ENCODE results near the gene SHH. TPM values are rescaled to one million over a fixed set of nuclear protein-coding genes. Genes with fewer than 3 reads are reported as not detected.

Gene SHH
- total RNA-seq, 1 donor from 2014 or later: 0.58 TPM

GRCh38 chr7:155804897-155805825, 7.1 kb downstream of the SHH start:
- Mint-ChIP-seq H3K27ac (no peak overlapping the region), H3K9me3 (no peaks in the 10 kb centered on the region), H3K36me3 (no peaks in the 10 kb centered on the region), H3K27me3 (ENCODE audit: low read depth) (peaks cover 83% of the 10 kb centered on the region), H3K4me1 (peaks cover 25% of the 10 kb centered on the region), H3K4me3 (peak overlapping the region; percentile 62)
- peak; percentile 63 to 89 for DNase-seq (ENCODE audit: low spot score in 2 of 2, unreplicated experiment in 2 of 2)
- peak; percentile 74 for TF ChIP-seq CTCF (IDR thresholded peaks at IDR 0.05; ENCODE audit: unreplicated experiment)

- H3K36me3 Mint-ChIP-seq: no peaks in the 10 kb centered on the region
- H3K4me3 Mint-ChIP-seq: peak overlapping the region; percentile 53
- no peak for DNase-seq (ENCODE audit: low spot score in 2 of 2, unreplicated experiment in 2 of 2)
- no peak for TF ChIP-seq CTCF (IDR thresholded peaks at IDR 0.05; ENCODE audit: unreplicated experiment)
- H3K9me3 Mint-ChIP-seq: no peaks in the 10 kb centered on the region
- H3K4me1 Mint-ChIP-seq: peaks cover 24% of the 10 kb centered on the region
- H3K27me3 Mint-ChIP-seq (ENCODE audit: low read depth): peaks cover 85% of the 10 kb centered on the region
- no peak overlapping the region for H3K27ac Mint-ChIP-seq
Measured at GRCh38 chr7:155804431-155804831, 7.8 kb downstream of the SHH start.

DNA sequence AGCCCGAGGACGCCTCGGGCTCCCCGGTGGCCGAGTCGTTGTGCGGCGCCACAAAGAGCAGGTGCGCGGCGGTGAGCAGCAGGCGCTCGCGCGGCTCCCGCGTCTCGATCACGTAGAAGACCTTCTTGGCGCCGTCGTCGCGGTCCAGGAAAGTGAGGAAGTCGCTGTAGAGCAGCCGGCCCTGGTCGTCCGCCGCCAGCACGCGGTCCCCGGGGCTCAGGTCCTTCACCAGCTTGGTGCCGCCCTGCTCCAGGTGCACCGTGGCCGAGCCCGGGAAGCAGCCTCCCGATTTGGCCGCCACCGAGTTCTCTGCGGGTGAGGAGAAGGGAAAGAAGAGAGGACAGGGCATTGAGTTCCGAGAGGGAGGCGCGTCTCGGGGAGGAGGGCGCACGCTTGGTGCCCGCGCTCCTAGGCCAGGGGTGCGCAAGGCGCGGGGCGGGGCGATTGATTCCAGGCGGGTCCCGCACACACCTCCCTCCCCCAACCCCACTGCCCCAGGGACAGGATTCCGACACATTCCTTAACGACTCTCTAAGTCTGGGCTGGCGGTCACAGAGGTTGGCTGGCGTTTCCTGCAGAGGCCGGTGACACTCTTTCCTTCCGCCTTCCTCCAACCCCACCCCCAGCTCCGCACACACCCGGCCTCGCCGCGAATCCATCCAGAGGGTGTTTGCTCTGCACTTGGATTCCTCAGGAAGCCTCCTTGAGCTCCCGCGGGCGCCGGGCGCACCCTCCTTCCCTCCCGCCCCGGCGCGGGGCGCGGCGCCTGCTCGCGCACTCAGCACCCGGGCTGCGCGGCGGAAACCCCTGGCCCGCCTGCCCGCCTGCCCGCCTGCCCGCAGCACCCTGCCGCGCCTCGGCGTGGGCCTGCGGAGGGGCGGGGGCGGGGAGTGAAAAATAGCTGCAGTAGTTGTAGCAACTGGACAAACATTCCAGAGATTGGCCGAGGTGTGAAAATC, 8.6 kb downstream of the SHH start:
- Mint-ChIP-seq H3K9me3 (no peaks in the 10 kb centered on the region), H3K27me3 (ENCODE audit: low read depth) (peaks cover 85% of the 10 kb centered on the region), H3K36me3 (no peaks in the 10 kb centered on the region), H3K4me3 (peak overlapping the region; percentile 69), H3K4me1 (peaks cover 18% of the 10 kb centered on the region), H3K27ac (no peak overlapping the region)
- no peak for TF ChIP-seq CTCF (IDR thresholded peaks at IDR 0.05; ENCODE audit: unreplicated experiment)
- no peak for DNase-seq (ENCODE audit: low spot score in 2 of 2, unreplicated experiment in 2 of 2)

DNA sequence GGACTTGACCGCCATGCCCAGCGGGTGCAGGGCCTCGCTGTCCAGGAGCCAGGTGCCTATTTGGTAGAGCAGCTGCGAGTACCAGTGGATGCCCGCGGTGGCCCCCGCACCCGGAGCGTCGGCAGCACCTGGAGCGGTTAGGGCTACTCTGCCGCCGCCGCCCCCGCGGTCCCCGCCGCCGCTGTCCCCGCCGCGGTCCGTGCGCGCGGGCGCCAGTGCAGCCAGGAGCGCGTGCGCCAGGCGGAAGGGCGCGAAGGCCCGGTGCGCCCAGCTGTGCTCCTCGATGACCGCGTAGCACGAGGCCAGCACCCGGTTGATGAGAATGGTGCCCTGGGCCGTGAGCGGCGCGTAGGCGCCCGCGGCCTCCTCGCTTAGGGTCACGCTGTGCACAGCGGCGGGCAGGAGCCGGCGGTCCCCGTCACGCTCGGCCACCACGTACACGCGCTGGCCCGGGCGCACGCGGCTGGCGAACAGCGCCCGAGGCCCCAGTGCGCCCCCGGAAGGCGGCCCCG, 9.3 kb downstream of the SHH start:
- peaks cover 87% of the 10 kb centered on the region for H3K27me3 Mint-ChIP-seq (ENCODE audit: low read depth)
- H3K27ac Mint-ChIP-seq: no peak overlapping the region
- H3K4me1 Mint-ChIP-seq: peaks cover 16% of the 10 kb centered on the region
- H3K36me3 Mint-ChIP-seq: no peaks in the 10 kb centered on the region
- H3K4me3 Mint-ChIP-seq: no peak overlapping the region
- TF ChIP-seq CTCF (IDR thresholded peaks at IDR 0.05; ENCODE audit: unreplicated experiment): no peak
- no peaks in the 10 kb centered on the region for H3K9me3 Mint-ChIP-seq
- DNase-seq (ENCODE audit: low spot score in 2 of 2, unreplicated experiment in 2 of 2): no peak

DNA sequence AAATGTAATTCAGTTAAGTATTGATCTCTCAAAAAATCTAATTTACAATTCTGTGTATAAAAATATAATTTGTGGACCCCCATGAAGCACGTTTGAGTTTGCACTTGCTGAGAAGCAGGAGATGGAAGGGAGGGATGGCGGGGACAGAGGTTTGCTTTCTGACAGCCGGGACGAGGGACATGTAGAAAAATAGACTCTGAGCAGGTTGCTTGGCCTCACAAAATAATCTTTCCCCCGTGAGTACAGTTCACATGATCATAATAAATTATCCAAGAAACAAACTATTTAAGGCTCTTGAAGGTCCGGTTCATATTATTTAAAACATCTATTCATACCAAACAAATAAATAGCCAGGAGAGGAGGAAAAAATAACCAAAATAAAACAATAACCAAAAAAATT, 10.0 kb downstream of the SHH start:
- no peak for TF ChIP-seq CTCF (IDR thresholded peaks at IDR 0.05; ENCODE audit: unreplicated experiment)
- H3K9me3 Mint-ChIP-seq: no peaks in the 10 kb centered on the region
- no peaks in the 10 kb centered on the region for H3K36me3 Mint-ChIP-seq
- H3K27ac Mint-ChIP-seq: no peak overlapping the region
- DNase-seq (ENCODE audit: low spot score in 2 of 2, unreplicated experiment in 2 of 2): no peak
- peaks cover 15% of the 10 kb centered on the region for H3K4me1 Mint-ChIP-seq
- H3K4me3 Mint-ChIP-seq: no peak overlapping the region
- H3K27me3 Mint-ChIP-seq (ENCODE audit: low read depth): peaks cover 85% of the 10 kb centered on the region
